Measurements from ENCODE around the gene NT5C3A. TPM values are rescaled to one million over a fixed set of nuclear protein-coding genes. Genes with fewer than 3 reads are reported as not detected.

NT5C3A gene
- total RNA-seq, 3 donors from 2014 or later: 26.6 to 37.8 (median 35.9) TPM

DNA sequence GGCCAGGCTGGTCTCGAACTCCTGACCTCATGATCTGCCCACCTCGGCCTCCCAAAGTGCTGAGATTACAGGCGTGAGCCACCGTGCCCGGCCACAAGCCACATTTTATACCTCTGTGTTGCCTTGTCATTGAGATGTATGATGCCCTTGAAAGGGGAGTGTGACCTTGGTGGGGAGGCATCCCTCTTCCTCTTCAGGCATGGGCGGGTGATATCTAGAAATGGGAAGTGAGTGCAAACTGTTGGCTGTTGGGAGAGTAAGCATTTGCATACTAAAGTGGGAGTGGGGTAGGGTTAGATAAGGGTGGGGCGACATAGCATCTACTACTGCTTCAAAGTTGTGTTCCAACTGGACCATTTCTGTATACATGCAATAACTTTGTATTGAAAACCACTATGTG, 26.6 kb upstream of the NT5C3A start:
- no peak for ATAC-seq
- Mint-ChIP-seq H3K36me3 (ENCODE audit: insufficient read depth) (peaks cover 14% of the 10 kb centered on the region), H3K4me3 (no peak overlapping the region), H3K4me1 (ENCODE audit: low read depth) (no peaks in the 10 kb centered on the region), H3K27me3 (ENCODE audit: low read depth) (peaks cover 4% of the 10 kb centered on the region), H3K9me3 (no peaks in the 10 kb centered on the region)
- no peak for DNase-seq

DNA sequence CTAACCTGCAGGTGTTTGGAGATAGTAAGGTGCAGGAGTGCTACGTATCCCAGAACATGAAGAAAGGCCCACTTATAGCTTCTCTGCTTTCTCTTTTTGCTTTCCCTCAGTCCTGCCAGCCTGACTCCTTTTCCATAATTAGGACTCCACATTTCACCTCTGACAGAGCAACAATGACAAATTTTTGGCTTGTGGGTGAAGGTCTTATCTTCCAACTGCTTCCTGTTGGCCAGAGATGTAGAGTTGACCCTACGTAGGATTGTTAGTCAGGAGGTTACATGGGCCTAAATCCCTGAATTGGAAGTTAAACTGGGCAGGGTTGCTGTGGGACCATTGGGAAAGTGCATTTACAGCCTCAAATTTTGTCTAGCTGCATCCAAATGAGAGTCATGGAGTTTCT, 25.3 kb upstream of the NT5C3A start:
- Mint-ChIP-seq H3K4me1 (ENCODE audit: low read depth) (no peaks in the 10 kb centered on the region), H3K36me3 (ENCODE audit: insufficient read depth) (peaks cover 5% of the 10 kb centered on the region), H3K4me3 (no peak overlapping the region), H3K9me3 (no peaks in the 10 kb centered on the region), H3K27me3 (ENCODE audit: low read depth) (peaks cover 4% of the 10 kb centered on the region)
- DNase-seq: no peak
- ATAC-seq: no peak

DNA sequence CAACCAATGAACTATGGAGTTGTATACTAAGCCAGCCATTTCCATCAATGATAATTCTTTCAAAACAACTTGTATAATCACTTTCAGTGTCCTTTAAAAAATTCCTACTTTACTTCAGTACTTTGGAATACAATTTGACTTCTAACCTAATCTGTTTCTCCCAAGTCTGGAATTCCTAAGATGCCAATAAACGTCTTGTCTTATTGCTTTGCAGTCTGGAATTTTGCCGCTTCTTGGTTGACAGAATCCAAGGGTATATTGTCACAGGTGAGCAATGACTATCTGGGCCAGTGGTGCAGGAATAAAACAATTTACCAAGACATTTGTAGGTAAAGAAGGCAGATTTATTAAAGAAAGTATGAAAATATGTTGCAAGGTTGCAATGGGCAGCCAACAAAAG, 24.8 kb upstream of the NT5C3A start:
- no peak for ATAC-seq
- no peaks in the 10 kb centered on the region for H3K36me3 Mint-ChIP-seq (ENCODE audit: insufficient read depth)
- peaks cover 4% of the 10 kb centered on the region for H3K27me3 Mint-ChIP-seq (ENCODE audit: low read depth)
- no peaks in the 10 kb centered on the region for H3K4me1 Mint-ChIP-seq (ENCODE audit: low read depth)
- no peaks in the 10 kb centered on the region for H3K9me3 Mint-ChIP-seq
- H3K4me3 Mint-ChIP-seq: no peak overlapping the region
- DNase-seq: no peak

GRCh38 chr7:33079763-33080690, 17.5 kb upstream of the NT5C3A start:
- no peak for ATAC-seq
- DNase-seq: no peak
- Mint-ChIP-seq H3K4me1 (ENCODE audit: low read depth) (peaks cover 14% of the 10 kb centered on the region), H3K27me3 (ENCODE audit: low read depth) (peaks cover 5% of the 10 kb centered on the region), H3K36me3 (ENCODE audit: insufficient read depth) (no peaks in the 10 kb centered on the region), H3K9me3 (no peaks in the 10 kb centered on the region), H3K4me3 (no peak overlapping the region)

GRCh38 chr7:33079096-33079495, 16.5 kb upstream of the NT5C3A start:
- H3K4me3 Mint-ChIP-seq: no peak overlapping the region
- peaks cover 14% of the 10 kb centered on the region for H3K4me1 Mint-ChIP-seq (ENCODE audit: low read depth)
- ATAC-seq (no peak), DNase-seq (no peak)
- no peaks in the 10 kb centered on the region for H3K9me3 Mint-ChIP-seq
- peaks cover 2% of the 10 kb centered on the region for H3K27me3 Mint-ChIP-seq (ENCODE audit: low read depth)
- H3K36me3 Mint-ChIP-seq (ENCODE audit: insufficient read depth): no peaks in the 10 kb centered on the region

DNA sequence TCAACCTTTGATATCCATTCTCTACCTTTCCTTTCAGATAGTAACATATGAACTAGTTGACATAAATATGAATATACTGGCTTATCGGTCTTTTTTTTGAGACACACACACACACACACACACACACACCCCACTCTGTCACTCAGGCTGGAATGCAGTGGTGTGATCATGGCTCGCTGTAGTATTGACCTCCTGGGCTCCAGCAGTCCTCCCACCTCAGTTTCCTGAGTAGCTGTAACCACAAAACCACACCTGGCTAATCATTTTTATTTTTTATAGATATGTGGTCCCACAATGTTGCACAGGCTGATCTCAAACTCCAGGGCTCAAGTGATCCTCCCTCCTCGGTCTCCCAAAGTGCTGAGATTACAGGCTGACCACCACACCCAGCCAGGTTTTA, 14.2 kb upstream of the NT5C3A start:
- Mint-ChIP-seq H3K27me3 (ENCODE audit: low read depth) (peaks cover 13% of the 10 kb centered on the region), H3K36me3 (ENCODE audit: insufficient read depth) (no peaks in the 10 kb centered on the region), H3K4me3 (no peak overlapping the region), H3K9me3 (no peaks in the 10 kb centered on the region), H3K4me1 (ENCODE audit: low read depth) (peaks cover 14% of the 10 kb centered on the region)
- DNase-seq (no peak), ATAC-seq (no peak)

DNA sequence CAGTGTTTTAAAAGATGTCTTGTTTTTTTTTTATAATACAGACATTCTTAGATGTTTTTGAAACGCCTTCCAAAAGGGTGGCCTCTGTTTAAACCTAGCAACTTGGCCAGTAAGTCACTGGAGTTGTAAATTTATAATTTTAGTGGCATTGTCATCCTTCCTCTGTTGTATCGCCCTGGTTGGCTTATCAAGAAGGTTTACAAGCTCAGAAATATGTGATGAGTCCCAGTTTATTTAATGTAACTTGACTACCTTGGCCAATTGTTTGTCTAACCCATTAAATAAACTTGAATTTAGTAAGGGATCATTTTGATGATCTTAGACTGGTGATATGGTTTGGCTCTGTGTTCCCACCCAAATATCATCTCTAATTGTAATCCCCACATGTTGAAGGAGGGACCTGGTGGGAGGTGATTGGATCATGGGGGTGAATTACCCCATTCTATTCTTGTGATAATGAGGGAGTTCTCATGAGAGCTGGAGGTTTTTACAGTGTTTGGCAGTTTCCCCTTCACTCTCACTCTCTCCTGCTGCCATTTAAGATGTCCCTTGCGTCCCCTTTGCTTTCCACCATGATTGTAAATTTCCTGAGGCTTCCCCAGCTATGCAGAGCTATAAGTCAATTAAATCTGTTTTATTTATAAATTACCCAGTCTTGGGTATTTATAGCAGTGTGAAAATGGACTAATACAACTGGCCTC, 13.4 kb upstream of the NT5C3A start:
- peaks cover 14% of the 10 kb centered on the region for H3K4me1 Mint-ChIP-seq (ENCODE audit: low read depth)
- peaks cover 13% of the 10 kb centered on the region for H3K27me3 Mint-ChIP-seq (ENCODE audit: low read depth)
- no peak overlapping the region for H3K4me3 Mint-ChIP-seq
- no peak for ATAC-seq
- no peaks in the 10 kb centered on the region for H3K36me3 Mint-ChIP-seq (ENCODE audit: insufficient read depth)
- no peak for DNase-seq
- H3K9me3 Mint-ChIP-seq: peaks cover 1% of the 10 kb centered on the region

DNA sequence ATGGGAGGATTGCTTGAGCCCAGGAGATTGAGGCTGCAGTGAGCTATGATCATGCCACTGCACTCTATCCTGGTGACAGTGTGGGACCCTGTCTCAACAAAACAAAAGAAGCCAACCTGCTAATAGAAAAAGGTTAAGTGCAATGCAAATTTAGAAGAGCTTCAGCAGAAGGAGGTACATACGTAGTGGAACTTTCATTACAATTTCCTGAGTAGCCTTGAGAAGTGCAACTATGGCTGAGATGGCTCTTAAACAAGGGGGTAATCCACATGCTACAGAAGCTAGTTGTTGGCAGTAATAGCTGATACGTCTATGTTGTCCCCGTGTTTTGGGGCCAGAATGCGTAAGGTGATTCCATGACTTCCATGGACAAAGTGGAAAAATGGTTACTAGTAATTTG, 10.7 kb upstream of the NT5C3A start:
- Mint-ChIP-seq H3K4me3 (no peak overlapping the region), H3K4me1 (ENCODE audit: low read depth) (peaks cover 14% of the 10 kb centered on the region), H3K27me3 (ENCODE audit: low read depth) (peaks cover 10% of the 10 kb centered on the region), H3K36me3 (ENCODE audit: insufficient read depth) (no peaks in the 10 kb centered on the region), H3K9me3 (peaks cover 17% of the 10 kb centered on the region)
- no peak for ATAC-seq
- no peak for DNase-seq

DNA sequence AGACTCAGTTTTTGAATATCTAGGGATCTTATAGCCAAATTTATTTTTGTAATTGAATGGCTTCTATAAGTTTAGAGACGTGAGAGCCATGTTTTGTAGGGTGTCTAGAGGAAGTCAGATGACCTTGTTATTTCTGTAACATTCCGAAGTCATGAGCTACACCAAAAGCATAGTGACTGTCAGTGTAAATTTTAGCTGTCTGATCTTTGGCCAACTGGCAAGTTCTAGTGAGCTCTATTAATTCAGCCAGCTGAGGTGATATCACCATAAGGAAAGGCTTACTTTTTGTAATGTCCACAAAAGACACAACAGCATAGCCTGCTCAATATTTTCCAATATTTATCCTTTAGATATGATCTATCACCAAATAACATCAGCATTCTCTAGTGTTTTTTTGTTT, 9.9 kb upstream of the NT5C3A start:
- ATAC-seq: no peak

GRCh38 chr7:33070831-33071230, 8.3 kb upstream of the NT5C3A start:
- DNase-seq (no peak), ATAC-seq (no peak)
- Mint-ChIP-seq H3K4me1 (ENCODE audit: low read depth) (no peaks in the 10 kb centered on the region), H3K27me3 (ENCODE audit: low read depth) (peaks cover 13% of the 10 kb centered on the region), H3K36me3 (ENCODE audit: insufficient read depth) (peaks cover 5% of the 10 kb centered on the region), H3K9me3 (peaks cover 24% of the 10 kb centered on the region), H3K4me3 (no peak overlapping the region)

More for the DNA sequence above, 9.9 kb upstream of the NT5C3A start:
- Mint-ChIP-seq H3K27me3 (ENCODE audit: low read depth) (peaks cover 10% of the 10 kb centered on the region), H3K4me3 (no peak overlapping the region), H3K36me3 (ENCODE audit: insufficient read depth) (no peaks in the 10 kb centered on the region), H3K9me3 (peaks cover 17% of the 10 kb centered on the region), H3K4me1 (ENCODE audit: low read depth) (peaks cover 11% of the 10 kb centered on the region)
- DNase-seq: no peak

- peaks cover 25% of the 10 kb centered on the region for H3K9me3 Mint-ChIP-seq
- H3K36me3 Mint-ChIP-seq (ENCODE audit: insufficient read depth): peaks cover 6% of the 10 kb centered on the region
- peaks cover 13% of the 10 kb centered on the region for H3K27me3 Mint-ChIP-seq (ENCODE audit: low read depth)
- ATAC-seq (no peak), DNase-seq (no peak)
- H3K4me1 Mint-ChIP-seq (ENCODE audit: low read depth): no peaks in the 10 kb centered on the region
- H3K4me3 Mint-ChIP-seq: no peak overlapping the region
Measured at GRCh38 chr7:33070277-33070676, 7.7 kb upstream of the NT5C3A start.

DNA sequence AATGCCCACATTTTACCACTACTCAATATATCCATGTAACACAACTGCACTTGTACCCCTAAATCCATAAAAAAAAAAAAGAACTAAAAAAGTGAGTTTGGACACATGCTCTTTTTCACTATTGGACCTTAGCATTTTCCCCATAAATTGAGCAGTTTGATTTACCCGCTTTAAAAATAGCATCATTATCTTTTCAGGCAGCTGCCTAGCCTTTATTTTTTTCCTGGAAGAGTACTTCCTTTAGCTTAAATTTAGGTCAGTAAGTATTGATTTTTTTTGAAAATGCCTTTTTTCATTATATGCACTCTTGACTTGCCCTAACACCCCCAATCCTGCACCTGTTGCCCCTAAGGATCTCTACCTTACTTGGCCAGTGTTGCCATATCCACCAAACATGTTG, 5.3 kb upstream of the NT5C3A start:
- Mint-ChIP-seq H3K4me1 (ENCODE audit: low read depth) (peaks cover 8% of the 10 kb centered on the region), H3K27me3 (ENCODE audit: low read depth) (peaks cover 5% of the 10 kb centered on the region), H3K9me3 (peaks cover 25% of the 10 kb centered on the region), H3K36me3 (ENCODE audit: insufficient read depth) (peaks cover 6% of the 10 kb centered on the region), H3K4me3 (no peak overlapping the region)
- no peak for DNase-seq
- ATAC-seq: no peak

DNA sequence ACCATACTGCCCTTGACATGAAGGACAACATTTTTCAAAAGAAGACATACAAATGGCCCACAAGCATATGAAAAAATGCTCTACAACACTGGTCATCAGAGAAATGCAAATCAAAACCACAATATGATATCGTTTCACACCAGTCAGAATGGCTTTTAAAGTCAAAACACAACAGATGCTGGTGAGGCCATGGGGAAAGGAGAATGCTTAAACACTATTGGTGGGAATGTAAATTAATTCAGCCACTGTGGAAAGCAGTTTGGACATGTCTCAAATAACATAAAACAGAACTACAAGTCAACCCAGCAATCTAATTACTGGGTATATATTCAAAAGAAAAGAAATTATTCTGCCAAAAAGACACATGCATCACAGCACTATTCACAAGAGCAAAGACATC, 4.2 kb upstream of the NT5C3A start:
- H3K9me3 Mint-ChIP-seq: peaks cover 25% of the 10 kb centered on the region
- DNase-seq (no peak), ATAC-seq (no peak)
- peaks cover 3% of the 10 kb centered on the region for H3K27me3 Mint-ChIP-seq (ENCODE audit: low read depth)
- H3K4me1 Mint-ChIP-seq (ENCODE audit: low read depth): peaks cover 8% of the 10 kb centered on the region
- H3K4me3 Mint-ChIP-seq: no peak overlapping the region
- peaks cover 6% of the 10 kb centered on the region for H3K36me3 Mint-ChIP-seq (ENCODE audit: insufficient read depth)

- ATAC-seq (no peak), DNase-seq (no peak)
- H3K4me1 Mint-ChIP-seq (ENCODE audit: low read depth): peaks cover 9% of the 10 kb centered on the region
- peaks cover 24% of the 10 kb centered on the region for H3K9me3 Mint-ChIP-seq
- no peak overlapping the region for H3K4me3 Mint-ChIP-seq
- H3K36me3 Mint-ChIP-seq (ENCODE audit: insufficient read depth): peaks cover 6% of the 10 kb centered on the region
- H3K27me3 Mint-ChIP-seq (ENCODE audit: low read depth): peaks cover 3% of the 10 kb centered on the region
Measured at GRCh38 chr7:33065981-33066380, 3.4 kb upstream of the NT5C3A start.

Data from activated T-cell treated with anti-CD3 and anti-CD28 coated beads, Interleukin-2, amount 50 U/mL, for 4 hours (primary cell).